Neural progenitor cell (in vitro differentiated cells): Measurements from ENCODE around the gene PNLIPRP1. TPM values are rescaled to one million over a fixed set of nuclear protein-coding genes. Genes with fewer than 3 reads are reported as not detected.

Source experiments
- DNase-seq: peaks from one replicate; pipeline ENCODE4 v3.0.0-alpha.2; 2016; ENCODE audit warnings: low spot score
- H2AFZ ChIP-seq: fragments of 200-600 bp; sonication (generic); replicated peaks from 2 replicates; pipeline ENCODE4 v1.6.1; 2016; ENCODE audit warnings: antibody characterized with exemption
- H3F3A ChIP-seq: fragments of 200-600 bp; sonication (generic); 2 replicates; pipeline ENCODE4 v1.6.1; 2016; ENCODE audit warnings: antibody characterized with exemption, low read depth
- H3K27ac ChIP-seq: fragments of 200-600 bp; sonication (generic); 2 replicates; pipeline ENCODE4 v1.5.1; 2016; ENCODE audit warnings: mild to moderate bottlenecking
- H3K27me3 ChIP-seq: fragments of 200-600 bp; sonication (generic); 2 replicates; pipeline ENCODE4 v1.6.1; 2016; ENCODE audit warnings: mild to moderate bottlenecking, moderate library complexity
- H3K36me3 ChIP-seq: fragments of 200-600 bp; sonication (generic); 2 replicates; pipeline ENCODE4 v1.5.1; 2016
- H3K4me1 ChIP-seq: fragments of 200-600 bp; sonication (generic); 2 replicates; pipeline ENCODE4 v1.6.1; 2016; ENCODE audit warnings: mixed run types
- H3K4me2 ChIP-seq: fragments of 200-600 bp; sonication (generic); 2 replicates; pipeline ENCODE4 v1.6.1; 2016
- H3K4me3 ChIP-seq: fragments of 200-600 bp; sonication (generic); 2 replicates; pipeline ENCODE4 v1.5.1; 2016
- H3K79me2 ChIP-seq: fragments of 200-600 bp; sonication (generic); 2 replicates; pipeline ENCODE4 v1.6.1; 2016; ENCODE audit warnings: low read depth
- H3K9ac ChIP-seq: fragments of 200-600 bp; sonication (generic); 2 replicates; pipeline ENCODE4 v1.6.1; 2016
- H3K9me3 ChIP-seq: fragments of 200-600 bp; sonication (generic); 2 replicates; pipeline ENCODE4 v1.5.1; 2016; ENCODE audit warnings: low read depth
- H4K20me1 ChIP-seq: fragments of 200-600 bp; sonication (generic); 2 replicates; pipeline ENCODE4 v1.6.1; 2016; ENCODE audit warnings: low read depth
- H3K27ac Mint-ChIP-seq: 3 replicates; pipeline ENCODE4 v1.8.0; 2021; ENCODE audit warnings: mixed read lengths
- H3K27me3 Mint-ChIP-seq: 2 replicates; pipeline ENCODE4 v1.8.0; 2022; ENCODE audit warnings: low read depth, mild to moderate bottlenecking, inconsistent platforms, moderate library complexity, mixed read lengths; ENCODE audit not compliant: insufficient read depth
- H3K36me3 Mint-ChIP-seq: 3 replicates; pipeline ENCODE4 v1.8.0; 2021; ENCODE audit warnings: mixed read lengths
- H3K4me1 Mint-ChIP-seq: 3 replicates; pipeline ENCODE4 v1.8.0; 2021; ENCODE audit warnings: mixed read lengths
- H3K4me3 Mint-ChIP-seq: 3 replicates; pipeline ENCODE4 v1.8.0; 2021; ENCODE audit warnings: mild to moderate bottlenecking, moderate library complexity, mixed read lengths
- H3K9me3 Mint-ChIP-seq: 3 replicates; pipeline ENCODE4 v1.8.0; 2020; ENCODE audit warnings: mixed read lengths
- CTCF ChIP-seq: fragments of 200-600 bp; sonication (generic); IDR thresholded peaks from 2 replicates; pipeline ENCODE4 v1.5.1; 2017; ENCODE audit warnings: antibody characterized with exemption, mild to moderate bottlenecking
- EZH2 ChIP-seq: fragments of 200-600 bp; sonication (generic); IDR thresholded peaks from 2 replicates; pipeline ENCODE4 v1.6.1; 2017; ENCODE audit warnings: antibody characterized with exemption, mild to moderate bottlenecking, moderate library complexity
- EZH2phosphoT487 ChIP-seq: fragments of 200-600 bp; sonication (generic); IDR thresholded peaks from 2 replicates; pipeline ENCODE4 v1.6.1; 2017; ENCODE audit warnings: antibody characterized with exemption
- total RNA-seq: library from RNA; depleted of rRNA; stranded (reverse); fragments of >200 nt; gene quantifications from 2 replicates; pipeline ENCODE4 v1.2.3, GENCODE V29; 2015; ENCODE audit warnings: low replicate concordance

PNLIPRP1 gene
- total RNA-seq, 1 donor from 2014 or later: not detected

- Histone ChIP-seq H2AFZ (peak overlapping the region; percentile 97), H3K79me2 (no peaks in the 10 kb centered on the region), H4K20me1 (no peaks in the 10 kb centered on the region), H3K9me3 (no peaks in the 10 kb centered on the region), H3K4me3 (peak overlapping the region; percentile 55), H3K9ac (no peak overlapping the region), H3K27ac (no peak overlapping the region), H3K36me3 (no peaks in the 10 kb centered on the region), H3K4me1 (peaks cover 13% of the 10 kb centered on the region), H3K4me2 (peak overlapping the region; percentile 91), H3K27me3 (peaks cover 22% of the 10 kb centered on the region), H3F3A (peaks cover under 1% of the 10 kb centered on the region)
- peak; percentile 88 for DNase-seq
- H3K4me3 Mint-ChIP-seq: no peak overlapping the region
- H3K4me1 Mint-ChIP-seq: peaks cover 7% of the 10 kb centered on the region
- H3K36me3 Mint-ChIP-seq: no peaks in the 10 kb centered on the region
- no peaks in the 10 kb centered on the region for H3K9me3 Mint-ChIP-seq
- TF ChIP-seq EZH2phosphoT487 (no peak), CTCF (peak; percentile 67), EZH2 (peak; percentile 41)
- H3K27me3 Mint-ChIP-seq: peaks cover 10% of the 10 kb centered on the region
- no peak overlapping the region for H3K27ac Mint-ChIP-seq
Measured at GRCh38 chr10:116627386-116627933, 36.7 kb downstream of the PNLIPRP1 start.

GRCh38 chr10:116629340-116629739 is 38.6 kb downstream of the PNLIPRP1 start:
- Mint-ChIP-seq H3K27me3 (peaks cover 10% of the 10 kb centered on the region), H3K27ac (no peak overlapping the region), H3K4me3 (no peak overlapping the region), H3K36me3 (no peaks in the 10 kb centered on the region), H3K4me1 (peaks cover 16% of the 10 kb centered on the region), H3K9me3 (no peaks in the 10 kb centered on the region)
- Histone ChIP-seq H3K9me3 (no peaks in the 10 kb centered on the region), H3K27ac (no peak overlapping the region), H3F3A (peaks cover 7% of the 10 kb centered on the region), H2AFZ (peak overlapping the region; percentile 77), H3K9ac (no peak overlapping the region), H4K20me1 (no peaks in the 10 kb centered on the region), H3K27me3 (peaks cover 22% of the 10 kb centered on the region), H3K79me2 (no peaks in the 10 kb centered on the region), H3K4me2 (peak overlapping the region; percentile 14), H3K4me3 (no peak overlapping the region), H3K36me3 (no peaks in the 10 kb centered on the region), H3K4me1 (peaks cover 21% of the 10 kb centered on the region)
- TF ChIP-seq CTCF (no peak), EZH2 (no peak), EZH2phosphoT487 (no peak)
- peak; percentile 30 for DNase-seq

- H3K4me3 Mint-ChIP-seq: no peak overlapping the region
- no peak overlapping the region for H3K27ac Mint-ChIP-seq
- Histone ChIP-seq H2AFZ (no peak overlapping the region), H3K4me2 (no peak overlapping the region), H3K9me3 (no peaks in the 10 kb centered on the region), H3K4me3 (no peak overlapping the region), H4K20me1 (no peaks in the 10 kb centered on the region), H3K9ac (no peak overlapping the region), H3K79me2 (no peaks in the 10 kb centered on the region), H3K36me3 (no peaks in the 10 kb centered on the region), H3K27ac (no peak overlapping the region), H3F3A (peaks cover 7% of the 10 kb centered on the region), H3K4me1 (peaks cover 28% of the 10 kb centered on the region), H3K27me3 (peaks cover 22% of the 10 kb centered on the region)
- peaks cover 10% of the 10 kb centered on the region for H3K27me3 Mint-ChIP-seq
- H3K4me1 Mint-ChIP-seq: peaks cover 16% of the 10 kb centered on the region
- no peaks in the 10 kb centered on the region for H3K36me3 Mint-ChIP-seq
- DNase-seq: no peak
- H3K9me3 Mint-ChIP-seq: no peaks in the 10 kb centered on the region
- TF ChIP-seq EZH2phosphoT487 (no peak), EZH2 (no peak), CTCF (no peak)
Measured at GRCh38 chr10:116630020-116630419, 39.3 kb downstream of the PNLIPRP1 start.
